ENCODE data around the gene UPF2. TPM values are rescaled to one million over a fixed set of nuclear protein-coding genes. Genes with fewer than 3 reads are reported as not detected.

Gene UPF2
- total RNA-seq, 4 donors from 2014 or later: 16.1 to 25.2 (median 19.3) TPM

DNA sequence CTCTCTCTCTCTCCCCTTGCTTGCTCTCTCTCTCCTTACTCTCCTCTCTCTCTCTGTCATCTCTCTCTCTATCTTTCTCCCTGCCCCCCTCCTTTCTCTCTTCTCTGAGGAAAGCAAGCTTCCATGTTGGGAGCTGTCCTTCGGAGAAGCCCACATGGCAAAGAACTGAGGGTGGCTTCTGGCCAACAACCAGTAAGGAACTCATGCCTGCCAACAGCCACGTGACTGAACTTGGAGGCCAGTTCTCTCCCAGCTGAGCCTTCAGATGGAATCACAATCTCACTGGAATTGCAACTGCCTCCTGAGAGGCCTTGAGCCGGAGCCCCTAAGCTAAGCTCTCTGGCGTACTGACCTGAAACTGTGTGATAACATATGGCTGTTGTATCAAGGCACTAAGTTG lies 14.1 kb upstream of the UPF2 start:
- ATAC-seq (ENCODE audit: low FRiP score): no peak
- TF ChIP-seq, protein P1, sequence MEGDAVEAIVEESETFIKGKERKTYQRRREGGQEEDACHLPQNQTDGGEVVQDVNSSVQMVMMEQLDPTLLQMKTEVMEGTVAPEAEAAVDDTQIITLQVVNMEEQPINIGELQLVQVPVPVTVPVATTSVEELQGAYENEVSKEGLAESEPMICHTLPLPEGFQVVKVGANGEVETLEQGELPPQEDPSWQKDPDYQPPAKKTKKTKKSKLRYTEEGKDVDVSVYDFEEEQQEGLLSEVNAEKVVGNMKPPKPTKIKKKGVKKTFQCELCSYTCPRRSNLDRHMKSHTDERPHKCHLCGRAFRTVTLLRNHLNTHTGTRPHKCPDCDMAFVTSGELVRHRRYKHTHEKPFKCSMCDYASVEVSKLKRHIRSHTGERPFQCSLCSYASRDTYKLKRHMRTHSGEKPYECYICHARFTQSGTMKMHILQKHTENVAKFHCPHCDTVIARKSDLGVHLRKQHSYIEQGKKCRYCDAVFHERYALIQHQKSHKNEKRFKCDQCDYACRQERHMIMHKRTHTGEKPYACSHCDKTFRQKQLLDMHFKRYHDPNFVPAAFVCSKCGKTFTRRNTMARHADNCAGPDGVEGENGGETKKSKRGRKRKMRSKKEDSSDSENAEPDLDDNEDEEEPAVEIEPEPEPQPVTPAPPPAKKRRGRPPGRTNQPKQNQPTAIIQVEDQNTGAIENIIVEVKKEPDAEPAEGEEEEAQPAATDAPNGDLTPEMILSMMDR (IDR thresholded peaks at IDR 0.05): no peak
- no peak for DNase-seq (ENCODE audit: low spot score)

DNA sequence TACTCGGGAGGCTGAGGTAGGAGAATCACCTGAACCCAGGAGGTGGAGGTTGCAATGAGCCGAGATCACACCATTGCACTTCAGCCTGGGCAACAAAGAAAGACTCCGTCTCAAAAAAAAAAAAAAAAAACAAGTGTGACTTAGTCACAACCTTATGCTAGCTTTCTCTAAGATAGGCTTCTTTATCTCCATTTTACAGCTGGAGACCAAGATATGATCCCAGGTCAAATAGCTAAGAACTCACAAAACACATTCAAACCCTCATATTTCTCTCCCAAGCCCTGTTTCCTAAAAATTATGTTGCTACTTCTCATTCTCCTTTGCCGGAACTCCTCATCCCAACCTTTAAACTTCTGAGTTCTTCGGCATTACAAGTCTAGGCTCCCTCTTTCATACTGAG lies 13.1 kb upstream of the UPF2 start:
- no peak for ATAC-seq (ENCODE audit: low FRiP score)
- no peak for DNase-seq (ENCODE audit: low spot score)
- TF ChIP-seq, protein P1 (IDR thresholded peaks at IDR 0.05): no peak

DNA sequence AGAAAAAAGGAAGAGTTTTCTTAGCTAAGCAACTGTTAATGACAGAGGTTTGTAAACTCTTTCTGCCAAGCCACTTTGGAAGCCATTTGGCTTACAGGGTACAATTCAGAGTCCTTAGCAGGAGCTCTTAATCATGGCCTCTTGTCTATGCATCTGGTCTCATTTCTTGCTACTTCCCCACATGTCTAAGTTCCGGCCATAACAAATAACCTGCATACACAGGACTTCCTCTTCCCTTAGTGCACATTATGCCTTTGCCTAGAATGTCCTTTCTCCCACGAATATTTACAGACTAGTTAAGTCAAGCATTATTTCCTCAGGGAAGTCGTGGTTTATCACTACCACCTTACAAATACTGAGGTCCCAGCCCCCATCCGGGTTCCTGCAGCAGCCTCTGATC lies 8.6 kb upstream of the UPF2 start:
- TF ChIP-seq, protein P1 (IDR thresholded peaks at IDR 0.05): no peak
- ATAC-seq (ENCODE audit: low FRiP score) (no peak), DNase-seq (ENCODE audit: low spot score) (no peak)

DNA sequence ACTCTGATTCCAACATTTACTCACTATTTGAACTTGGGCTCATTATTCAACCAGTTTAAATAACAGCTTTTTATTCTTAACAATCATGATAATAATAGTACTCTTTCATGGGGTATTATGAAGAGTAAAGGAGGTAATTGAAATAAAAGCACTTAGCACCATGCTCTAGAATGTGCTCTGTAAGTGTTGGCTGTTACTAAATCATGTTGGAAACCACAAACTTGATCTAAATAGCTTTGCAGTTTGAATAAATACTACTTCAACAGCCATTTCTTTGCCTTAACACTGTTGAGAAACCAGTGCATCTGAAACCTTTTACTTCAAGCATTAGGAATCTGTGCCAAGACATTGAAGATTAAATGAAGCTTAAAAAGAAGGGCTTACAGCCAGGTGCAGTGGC lies 7.9 kb upstream of the UPF2 start:
- TF ChIP-seq, protein P1 (IDR thresholded peaks at IDR 0.05): no peak
- no peak for DNase-seq (ENCODE audit: low spot score)
- ATAC-seq (ENCODE audit: low FRiP score): no peak

DNA sequence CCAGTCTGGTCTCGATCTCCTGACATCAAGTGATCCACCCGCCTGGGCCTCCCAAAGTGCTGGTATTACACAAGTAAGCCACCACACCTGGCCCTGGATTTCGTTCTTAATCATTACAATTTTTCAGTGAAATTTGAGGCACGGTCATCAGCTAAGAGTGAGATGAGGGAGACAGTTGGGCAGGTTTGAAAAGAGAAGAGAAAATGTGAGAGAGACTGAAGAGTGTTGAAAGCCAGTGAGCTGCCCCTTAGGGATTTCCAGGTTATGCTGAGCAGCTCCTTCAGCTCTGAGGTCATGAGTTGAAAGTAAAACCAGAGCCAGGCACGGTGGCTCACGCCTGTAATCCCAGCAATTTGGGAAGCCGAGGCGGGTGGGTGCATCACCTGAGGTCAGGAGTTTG lies 5.9 kb upstream of the UPF2 start:
- DNase-seq (ENCODE audit: low spot score): no peak
- ATAC-seq (ENCODE audit: low FRiP score): no peak
- TF ChIP-seq, protein P1 (IDR thresholded peaks at IDR 0.05): no peak

DNA sequence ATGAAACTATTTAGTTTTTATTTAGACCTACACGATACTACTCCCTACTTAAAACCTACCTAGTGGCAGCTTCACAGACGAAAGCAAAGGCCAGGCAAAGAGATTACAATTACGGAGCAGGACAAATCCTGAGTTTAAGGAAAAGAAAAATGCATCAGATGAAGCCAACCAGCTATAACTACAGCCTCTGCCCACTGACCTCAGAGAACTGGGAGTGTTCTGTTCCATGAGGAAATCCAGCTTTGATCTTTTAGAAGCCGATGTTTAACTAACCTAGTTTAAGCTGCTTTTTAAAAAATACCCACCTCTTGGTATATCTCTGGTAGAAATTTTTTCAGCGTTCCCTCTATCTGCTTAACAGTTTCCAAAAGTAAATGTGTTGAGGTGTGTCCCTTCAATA lies 3.0 kb upstream of the UPF2 start:
- ATAC-seq (ENCODE audit: low FRiP score) (no peak), DNase-seq (ENCODE audit: low spot score) (no peak)
- TF ChIP-seq, protein P1 (IDR thresholded peaks at IDR 0.05): no peak

DNA sequence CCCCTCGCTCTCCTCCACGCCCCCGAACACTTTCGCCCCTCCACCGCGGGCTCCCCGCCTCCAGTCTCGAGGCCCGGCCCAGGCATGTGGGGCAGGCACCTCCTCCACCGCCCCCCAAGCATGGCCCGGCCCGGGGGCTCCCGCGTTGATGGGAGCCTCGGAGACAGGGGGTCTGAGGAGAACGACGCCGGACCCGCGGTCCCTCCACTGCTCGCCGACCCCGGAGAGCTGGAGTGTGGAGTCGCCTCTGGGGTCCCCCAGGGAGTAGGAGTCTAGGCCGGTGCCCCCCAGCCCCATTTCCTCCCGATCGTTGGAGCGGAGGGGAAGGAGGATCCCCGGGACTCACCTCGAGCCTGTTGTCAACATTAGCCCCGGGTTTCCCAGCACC lies 206 bp downstream of the UPF2 start:
- TF ChIP-seq, protein P1 (IDR thresholded peaks at IDR 0.05): no peak
- ATAC-seq (ENCODE audit: low FRiP score): peak; percentile 42

More for the DNA sequence above, 206 bp downstream of the UPF2 start:
- DNase-seq (ENCODE audit: low spot score): no peak
